HG03025 (cell line): Measurements from ENCODE around the gene DICER1.

Source experiments
- ATAC-seq: cut with Tn5 transposase; IDR thresholded peaks from one replicate; pipeline ENCODE4 v1.9.1; 2021; ENCODE audit warnings: mild to moderate bottlenecking, moderate library complexity; ENCODE audit not compliant: unreplicated experiment, low FRiP score

Gene DICER1

DNA sequence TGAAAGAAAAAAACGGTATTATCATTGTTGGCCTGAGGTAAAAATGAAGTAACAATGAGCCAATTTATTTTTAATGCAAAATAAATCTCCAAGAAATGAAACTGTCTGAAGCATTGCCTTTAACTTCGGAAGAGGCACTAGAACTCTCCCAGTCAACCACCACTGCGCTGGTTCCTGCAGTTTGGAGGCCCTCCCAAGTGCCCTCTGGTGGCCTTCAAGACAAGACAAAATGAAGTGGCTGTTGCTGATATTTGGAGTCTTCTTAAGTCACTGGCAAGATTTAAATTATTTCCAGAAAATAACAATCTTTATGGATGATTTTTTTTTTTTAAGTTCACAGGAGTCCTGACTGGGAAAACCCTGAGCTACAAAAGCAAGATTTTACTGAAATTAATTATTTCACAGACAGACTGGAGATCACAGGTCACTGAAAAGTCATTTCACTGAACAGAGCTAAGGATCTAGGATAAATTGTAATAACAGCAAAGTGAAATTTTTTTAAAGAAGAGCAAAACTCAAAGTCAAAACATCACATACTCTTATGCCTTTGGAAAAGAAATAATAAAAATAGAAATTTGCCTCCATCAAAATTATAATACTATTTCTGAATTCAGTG is 58.2 kb downstream of the DICER1 start:
- no peak for ATAC-seq

DNA sequence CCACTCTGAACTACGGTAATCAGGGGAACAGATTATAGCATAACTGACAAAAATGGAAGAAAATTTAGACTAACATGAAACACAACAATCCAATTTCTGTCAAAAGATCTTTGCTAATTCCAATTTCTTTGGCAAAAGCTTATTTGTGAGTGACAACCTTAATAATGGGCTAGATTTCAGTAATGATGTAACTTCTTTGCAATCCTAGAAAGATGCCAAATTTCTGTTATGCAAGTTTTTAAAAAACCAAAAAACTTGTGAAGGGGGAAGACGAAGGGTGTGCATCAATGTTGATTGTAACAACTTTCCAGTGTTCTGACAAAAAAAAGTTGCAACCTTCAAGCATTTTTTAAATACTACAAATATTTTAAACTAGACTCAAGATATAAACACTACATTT is 59.9 kb downstream of the DICER1 start:
- no peak for ATAC-seq

DNA sequence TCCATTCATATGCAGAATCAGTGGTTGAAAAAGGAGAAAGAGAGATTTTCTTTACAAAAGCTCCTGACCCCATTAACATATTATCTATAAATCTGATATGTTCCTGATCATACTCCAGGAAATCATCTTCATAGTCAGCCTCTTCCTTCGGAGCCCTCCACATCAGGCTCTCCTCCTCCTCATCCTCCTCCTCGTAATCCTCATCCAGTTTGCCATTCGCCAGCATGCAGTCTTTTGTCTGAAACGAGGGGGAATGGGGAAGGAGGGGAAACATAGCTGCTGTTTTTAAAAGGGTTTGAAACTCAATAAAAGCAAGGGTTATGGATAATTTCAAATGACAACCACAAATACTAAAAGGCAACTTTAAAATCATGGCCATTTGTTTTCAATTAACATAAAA is 60.9 kb downstream of the DICER1 start:
- no peak for ATAC-seq

DNA sequence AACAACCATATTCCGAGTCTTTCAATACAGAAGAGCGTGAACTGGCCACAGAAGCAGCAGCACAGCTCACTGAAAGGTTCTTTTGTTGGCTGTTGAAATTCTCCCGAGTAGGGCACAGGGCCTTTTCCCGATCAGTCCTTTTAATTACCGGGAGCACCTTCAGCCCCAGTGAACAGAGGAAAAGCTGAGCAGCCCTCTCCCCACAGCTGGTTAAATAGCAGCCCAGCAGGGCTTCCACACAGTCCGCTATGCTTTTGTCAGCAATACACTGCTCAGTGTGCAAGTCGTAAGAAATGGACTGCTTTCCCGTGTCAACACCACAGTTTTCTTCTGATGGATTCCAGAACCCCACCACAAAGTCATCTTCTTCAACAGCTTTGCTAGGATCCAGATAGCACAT is 61.3 kb downstream of the DICER1 start:
- ATAC-seq, result no peak

DNA sequence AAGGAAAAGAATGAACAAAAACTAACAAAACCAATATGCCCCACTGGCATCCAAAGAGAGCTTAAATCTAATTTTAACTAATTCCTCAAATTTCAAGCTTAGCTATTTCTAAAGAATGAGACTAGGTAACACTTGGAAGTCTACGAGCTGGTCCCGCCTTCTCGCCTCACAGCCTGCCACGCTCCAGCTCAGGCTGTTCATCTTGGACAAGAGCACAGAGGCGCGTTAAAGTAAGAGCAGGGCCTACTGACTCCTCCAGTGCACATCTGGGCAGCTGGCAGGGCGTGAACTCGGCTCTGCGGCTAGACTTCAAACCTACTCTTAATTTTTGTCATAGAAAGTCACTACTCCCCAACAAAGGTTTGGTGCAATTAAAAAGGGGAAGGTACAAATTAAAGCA is 64.6 kb downstream of the DICER1 start:
- no peak for ATAC-seq

DNA sequence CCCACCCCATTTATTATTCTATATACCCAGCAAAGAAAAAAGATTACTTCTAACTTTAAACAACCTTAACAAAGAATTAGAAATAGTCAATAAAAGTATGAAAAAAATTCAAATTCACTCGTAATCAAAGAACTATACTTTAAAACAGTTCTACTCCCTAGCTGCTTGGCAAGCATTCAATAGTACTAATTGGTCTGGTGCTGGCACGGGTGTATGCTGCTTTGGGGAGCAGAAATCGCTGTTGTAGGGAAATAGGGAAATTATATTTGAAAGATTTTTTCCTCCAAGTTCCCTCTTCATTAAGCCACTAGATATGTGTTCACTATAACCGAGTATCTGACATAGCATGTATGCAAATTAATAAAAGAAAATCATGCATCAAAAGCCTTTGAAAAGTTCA is 65.7 kb downstream of the DICER1 start:
- ATAC-seq, result no peak

DNA sequence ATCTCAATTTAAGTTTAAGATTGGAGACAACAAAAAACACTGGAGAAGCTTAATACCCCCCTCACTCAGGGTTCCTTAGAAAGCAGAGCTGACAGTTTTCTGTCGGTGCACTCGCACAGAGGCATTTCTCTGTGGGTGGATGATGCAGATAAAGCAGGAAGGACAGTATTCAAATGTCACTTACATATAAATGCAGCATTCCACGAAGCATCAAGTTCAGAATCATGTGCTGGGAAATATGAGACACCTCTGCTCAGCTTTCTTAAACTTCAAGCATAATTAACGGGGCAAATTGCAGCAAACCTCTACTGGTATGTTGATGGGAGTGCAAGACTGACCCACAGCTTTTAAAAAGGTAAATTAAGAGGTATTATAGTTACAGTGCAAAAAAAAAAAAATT is 68.7 kb downstream of the DICER1 start:
- ATAC-seq, result no peak

DNA sequence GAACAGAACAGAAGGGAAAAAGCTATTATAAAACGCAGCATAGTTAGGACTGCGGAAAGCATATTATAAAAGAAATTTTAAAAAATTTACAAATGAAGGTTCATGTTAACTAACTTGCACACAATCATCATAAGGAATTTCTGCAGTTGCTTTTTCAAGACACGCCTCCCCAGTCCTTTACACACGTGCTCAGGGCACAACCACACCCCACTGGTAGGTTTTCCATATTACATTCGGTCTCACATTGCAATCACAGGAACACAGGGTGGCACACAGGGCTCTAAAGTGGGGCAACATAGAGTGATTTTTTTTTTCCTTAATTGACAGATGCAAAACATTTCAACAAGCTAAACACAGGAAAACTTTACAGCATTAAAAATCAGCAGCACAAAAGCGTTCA is 69.7 kb downstream of the DICER1 start:
- ATAC-seq, result no peak

DNA sequence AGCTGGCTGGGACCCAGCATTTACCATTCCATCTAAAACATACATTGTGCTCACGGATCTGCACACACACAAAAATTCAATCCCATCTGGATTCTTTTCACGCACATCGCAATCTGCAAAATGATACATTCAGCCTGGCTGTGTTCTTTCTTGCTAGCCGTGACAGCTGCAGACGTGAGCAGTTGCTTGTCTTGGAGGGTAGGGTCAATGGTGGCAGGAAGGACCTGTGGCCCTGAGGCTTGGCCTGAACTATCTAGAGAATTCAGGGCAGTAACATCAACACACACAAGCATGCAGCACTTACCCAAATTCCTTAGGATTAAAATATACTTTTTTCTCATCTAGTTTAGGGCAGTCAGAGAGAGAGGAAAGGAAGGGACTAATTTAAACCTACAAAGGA is 72.0 kb downstream of the DICER1 start:
- ATAC-seq, result no peak

DNA sequence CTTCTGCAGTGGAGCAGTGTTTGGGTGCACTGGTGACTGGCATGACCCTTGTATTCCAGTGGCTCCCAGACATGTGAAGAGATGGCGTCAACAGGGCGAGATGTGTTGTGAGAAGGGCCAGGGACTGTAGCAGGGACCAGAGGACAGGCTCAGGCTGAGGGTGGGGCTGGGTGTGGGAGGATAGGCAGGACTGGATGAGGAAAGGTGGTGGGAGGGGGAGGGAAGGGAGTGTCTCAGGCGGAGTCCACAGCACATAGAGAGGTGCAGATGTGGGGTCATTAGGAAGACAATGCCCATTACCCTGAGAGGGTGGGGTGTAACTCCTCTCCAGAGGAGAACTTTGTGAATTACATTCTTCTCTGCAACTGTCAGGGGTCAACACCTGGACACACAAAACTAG is 78.5 kb downstream of the DICER1 start:
- ATAC-seq, result no peak

DNA sequence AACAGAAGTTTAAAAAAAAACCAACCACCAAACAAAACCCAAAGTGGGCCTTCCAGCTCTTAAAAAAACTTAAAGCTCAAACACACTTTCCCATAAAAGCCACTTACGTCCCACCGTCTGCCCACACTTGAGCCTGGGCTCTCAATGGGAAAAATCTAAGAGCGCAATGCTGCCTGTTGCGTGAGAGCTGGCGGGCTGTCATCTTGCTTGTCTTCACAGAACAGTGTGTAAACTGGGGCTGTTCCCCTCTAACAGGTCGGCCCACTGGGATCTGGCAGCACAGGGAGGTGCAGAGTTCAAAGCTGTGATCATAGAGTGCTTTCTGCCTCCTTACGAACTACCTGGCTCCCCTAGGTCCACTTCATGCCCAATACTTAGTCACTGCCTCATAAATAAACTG is 80.0 kb downstream of the DICER1 start:
- no peak for ATAC-seq

DNA sequence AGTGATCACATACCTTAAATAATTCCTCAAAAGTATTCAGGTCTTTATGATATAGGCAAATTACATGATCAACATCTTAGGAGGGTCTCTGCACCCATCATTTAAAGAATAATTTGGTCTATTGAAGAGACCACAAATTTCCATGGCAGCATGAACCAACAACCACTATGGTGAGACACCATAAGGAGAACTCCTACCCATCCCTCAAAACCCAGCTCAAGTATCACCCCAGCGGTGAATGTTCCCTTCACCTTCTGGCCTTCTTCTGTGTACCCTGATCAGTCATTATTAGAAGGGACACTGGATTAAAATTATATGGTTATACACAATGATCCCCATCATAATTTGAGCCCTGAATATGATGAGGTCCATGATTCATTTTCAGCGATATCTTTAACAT is 81.5 kb downstream of the DICER1 start:
- no peak for ATAC-seq

DNA sequence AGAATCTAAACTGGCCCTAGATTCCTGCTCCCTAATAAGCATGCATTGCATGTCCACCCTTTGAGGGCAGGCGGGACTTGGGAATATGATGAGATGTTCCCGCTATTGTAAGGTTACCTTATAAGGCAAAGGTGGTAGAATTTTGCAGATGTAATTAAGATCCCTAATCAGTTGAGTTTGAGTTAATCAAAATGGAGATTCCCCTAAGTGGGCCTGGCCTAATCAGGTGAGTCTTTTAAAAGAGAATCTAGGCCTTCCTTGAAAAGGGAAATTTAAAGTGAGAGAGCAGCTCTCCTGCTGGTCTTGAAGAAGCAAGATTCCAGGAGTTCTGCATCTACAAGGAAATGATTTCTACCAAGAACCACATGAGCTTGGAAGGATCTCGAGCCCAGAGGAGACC is 83.4 kb downstream of the DICER1 start:
- no peak for ATAC-seq

DNA sequence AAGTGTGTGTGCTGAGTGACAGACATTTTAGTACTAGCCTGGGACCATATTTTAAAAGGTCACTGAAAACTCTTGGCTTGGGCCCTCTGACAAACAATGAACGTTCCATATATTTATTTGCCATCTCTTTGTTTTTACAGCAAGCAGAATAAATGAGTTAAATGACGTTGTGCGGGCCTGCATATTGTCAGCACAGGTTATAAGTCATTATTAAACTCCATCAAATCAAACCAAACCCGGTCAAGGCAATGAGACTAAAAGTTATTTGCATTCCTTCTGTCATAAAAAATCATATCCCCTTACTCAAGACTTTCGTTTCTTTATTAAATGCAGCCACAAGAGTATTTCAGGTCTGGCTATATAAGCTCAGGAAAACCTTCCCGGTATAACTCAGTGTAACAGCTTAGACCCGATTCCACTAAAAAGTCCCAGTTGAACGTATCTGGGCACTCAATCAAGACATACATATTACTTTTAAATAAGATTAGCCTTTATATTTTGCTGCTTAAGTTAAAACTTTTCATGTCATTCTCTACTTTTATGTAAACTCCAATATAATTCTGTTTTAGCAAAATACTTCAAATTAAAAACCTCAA is 84.9 kb downstream of the DICER1 start:
- ATAC-seq, result no peak

DNA sequence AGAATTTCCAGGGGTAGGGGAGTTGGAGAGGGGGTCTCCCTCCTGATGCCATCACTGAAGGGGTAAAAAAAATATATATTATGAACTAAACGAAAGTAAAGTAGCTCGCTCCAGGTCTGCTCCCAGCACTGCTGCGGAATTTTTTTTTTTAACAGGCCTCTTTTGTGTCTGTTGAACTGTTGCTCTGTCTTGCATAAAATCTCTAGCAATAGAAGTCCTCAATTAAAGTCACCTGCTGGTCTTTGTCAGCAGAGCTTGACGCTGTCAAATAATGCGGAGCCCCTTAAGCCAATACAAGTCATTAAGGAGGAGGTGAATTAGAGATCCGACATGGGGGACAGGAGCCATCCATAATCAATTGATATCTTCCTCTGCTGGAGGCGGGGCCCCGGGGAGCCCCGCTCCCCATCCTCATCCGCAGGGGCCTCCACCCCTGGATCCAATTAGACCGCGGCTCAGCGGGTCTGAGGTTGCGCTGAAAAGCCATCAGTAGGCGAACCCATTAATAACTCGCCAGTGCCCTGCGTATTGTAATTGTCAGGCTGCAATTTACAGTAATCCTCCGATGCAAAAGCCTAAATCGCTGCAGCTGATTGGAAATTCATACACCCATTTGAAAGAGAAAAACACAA is 85.6 kb downstream of the DICER1 start:
- no peak for ATAC-seq

DNA sequence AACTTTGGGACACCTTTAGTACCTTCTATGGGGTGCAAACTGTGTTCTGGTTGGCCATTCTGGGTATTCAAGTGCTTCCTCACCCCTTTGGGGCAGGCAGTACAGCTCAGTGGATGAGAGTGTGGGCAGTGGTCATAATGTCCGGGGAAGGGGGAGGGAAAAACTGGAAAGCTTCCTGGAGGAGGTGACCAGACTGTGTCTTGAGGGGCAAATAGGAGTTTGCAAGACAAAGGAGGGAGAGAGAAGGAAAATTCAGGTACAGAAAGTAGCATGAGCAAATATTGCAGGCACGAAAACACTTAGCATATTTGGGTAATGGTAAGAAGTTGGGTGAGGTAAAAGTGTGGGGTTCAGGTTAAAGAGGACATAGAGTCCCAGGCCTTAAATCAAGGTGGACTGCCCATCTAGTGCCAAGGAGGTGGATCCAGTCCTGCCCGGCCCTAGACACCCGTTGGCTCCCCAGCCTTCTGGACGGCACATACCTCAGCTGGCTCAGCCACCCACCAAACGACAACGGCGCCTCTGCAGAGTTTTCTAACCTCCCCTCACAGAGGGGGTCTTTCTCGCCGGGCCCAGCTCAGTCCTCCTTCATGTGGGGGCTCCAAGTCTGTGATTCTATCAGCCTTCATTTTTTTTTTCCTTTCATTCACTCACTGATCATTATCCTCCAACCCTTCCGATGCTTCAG is 86.4 kb downstream of the DICER1 start:
- ATAC-seq, result no peak

DNA sequence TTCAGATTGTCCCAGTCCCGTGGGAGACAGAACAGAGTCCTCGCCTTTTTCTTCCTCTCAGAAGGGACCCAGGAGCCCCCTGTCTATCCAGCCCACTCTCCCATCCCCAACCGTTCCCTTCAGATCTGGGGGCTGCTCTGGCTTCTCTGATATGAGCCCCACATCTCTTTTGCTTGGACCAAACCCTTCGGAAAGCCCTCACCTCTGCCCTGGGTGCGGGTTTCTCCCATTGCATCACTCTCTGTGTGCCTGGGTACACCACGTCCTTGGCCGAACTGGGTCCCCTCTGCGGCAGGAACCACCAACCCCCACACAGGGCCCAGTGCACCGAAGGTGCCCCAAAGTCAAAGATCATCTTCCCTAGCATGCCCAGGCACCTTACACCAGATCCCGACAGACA is 87.8 kb downstream of the DICER1 start:
- ATAC-seq, result no peak

DNA sequence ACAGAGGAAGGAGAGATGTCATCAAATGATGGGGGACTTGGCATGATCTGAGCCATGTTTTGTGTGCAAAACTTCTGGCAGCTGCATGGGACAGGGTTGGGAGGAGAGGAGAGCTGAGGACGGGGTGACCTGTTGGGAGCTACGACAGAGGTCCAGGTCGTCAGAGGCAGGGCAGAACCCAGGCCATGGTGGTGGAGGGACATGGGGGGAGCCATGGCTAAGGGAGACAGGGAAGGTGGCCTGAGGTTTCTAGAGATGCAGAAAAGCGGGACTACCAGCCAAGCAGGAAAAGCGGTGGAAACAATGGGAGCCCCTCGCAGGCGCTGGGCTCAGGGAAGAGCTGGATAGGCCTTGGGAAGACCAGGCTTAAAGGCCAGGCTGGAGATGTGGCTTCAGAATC is 88.3 kb downstream of the DICER1 start:
- no peak for ATAC-seq

DNA sequence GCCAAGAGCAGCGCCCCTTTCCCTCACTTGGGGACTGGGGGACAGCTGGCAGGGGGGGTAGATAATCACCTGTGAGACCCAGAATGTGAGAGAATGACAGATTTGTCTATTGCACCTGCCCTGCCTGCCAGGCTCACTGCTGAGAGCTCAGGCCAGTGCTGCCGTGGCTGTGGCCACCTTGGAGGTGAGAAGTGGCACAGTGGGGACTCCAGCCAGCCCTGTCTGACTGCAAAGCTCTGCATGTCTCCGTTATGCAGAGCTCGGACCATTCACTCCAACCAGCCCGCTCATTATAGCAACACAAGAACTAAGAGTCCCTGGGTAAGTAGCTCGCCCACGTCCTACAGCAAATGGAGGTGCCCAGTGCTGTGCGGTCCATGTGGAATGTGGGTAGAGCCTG is 88.8 kb downstream of the DICER1 start:
- no peak for ATAC-seq

DNA sequence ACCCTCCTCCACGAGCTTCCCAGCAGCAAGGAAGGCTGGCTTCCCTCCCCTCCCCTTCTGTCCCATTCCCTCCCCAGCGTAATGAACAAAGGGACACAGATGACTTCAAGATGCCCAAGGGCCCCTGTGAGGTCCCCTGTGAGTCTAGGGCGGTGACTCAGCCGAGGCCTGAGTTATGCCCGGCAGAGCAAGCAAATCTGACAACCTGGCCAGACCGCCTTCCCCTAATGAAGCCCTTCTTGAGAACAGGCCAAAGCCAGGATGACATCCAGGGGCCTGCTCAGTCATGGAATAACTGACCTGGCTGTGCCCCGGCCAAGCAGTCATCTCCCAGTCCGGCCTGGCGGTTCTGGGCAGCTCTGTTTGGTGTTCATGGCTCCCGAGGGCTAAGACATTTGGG is 89.2 kb downstream of the DICER1 start:
- no peak for ATAC-seq

DNA sequence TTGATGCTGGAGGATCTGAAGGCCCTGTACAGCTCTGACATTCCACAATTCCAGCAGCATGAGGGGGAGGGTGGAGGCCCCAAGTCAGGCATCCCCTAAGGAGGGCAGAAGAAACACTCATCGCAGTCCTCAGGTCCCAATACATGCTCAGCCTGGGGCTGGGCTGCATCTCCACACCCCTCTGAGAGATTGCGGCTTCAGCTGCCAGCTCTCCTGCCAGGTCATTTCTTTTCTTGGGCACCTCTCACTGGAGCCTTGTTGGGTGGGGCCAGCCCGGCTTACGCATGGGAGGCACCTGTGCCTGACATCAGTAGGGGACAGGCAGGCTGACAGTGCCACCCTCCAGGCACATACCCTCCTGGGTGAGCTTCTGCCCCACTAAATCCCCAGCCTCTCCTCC is 89.8 kb downstream of the DICER1 start:
- no peak for ATAC-seq

DNA sequence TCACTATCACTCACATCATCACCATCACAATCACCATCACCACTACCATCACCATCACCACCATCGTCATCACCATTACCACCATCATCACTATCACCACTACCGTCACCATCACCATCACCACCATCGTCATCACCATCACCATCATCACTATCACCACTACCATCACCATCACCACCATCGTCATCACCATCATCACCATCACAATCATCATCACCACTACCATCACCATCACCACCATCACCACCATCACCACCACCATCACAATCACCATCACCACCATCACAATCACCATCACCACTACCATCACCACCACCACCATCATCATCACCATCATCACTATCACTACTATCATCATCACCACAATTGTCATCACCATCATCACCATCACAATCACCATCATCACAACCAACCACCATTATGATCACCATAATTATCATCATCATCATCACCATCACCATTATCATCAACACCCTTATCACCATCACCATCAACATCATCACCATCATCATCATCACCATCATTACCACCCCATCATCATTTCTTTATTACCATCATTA is 90.8 kb downstream of the DICER1 start:
- ATAC-seq, result no peak
